ENCODE measurements around the gene SLC16A8.
"Not testable (repeated sequence)": the region's sequence is repeated elsewhere in the genome, so short reads cannot be mapped to it uniquely, and the experiment has no call there.

The SLC16A8 gene

GRCh38 chr22:38086001-38086845, 2.2 kb upstream of the SLC16A8 start:
- no peak for DNase-seq

DNA sequence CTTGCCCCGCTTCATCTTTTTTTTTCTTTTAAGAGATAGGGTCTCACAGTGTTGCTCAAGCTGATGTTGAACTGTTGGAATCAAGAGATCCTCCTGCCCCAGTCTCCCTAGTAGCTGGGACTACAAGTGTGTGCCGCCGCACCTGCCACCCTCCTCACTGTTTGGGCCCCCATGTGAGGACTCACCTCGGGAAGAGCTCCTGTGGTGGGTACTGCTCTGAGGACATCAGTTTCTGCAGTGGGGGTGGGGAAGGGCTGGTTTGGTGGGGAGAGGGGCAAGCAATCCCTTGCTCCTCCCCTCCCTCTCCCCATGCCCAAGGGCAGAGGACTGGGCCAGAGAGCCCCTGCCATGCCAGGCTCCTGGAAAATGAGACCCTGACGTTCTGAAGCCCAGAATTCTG, 1.5 kb upstream of the SLC16A8 start:
- DNase-seq = no peak

- no peak for DNase-seq
These were observed 1.1 kb upstream of the SLC16A8 start for GRCh38 chr22:38085056-38085455.

DNA sequence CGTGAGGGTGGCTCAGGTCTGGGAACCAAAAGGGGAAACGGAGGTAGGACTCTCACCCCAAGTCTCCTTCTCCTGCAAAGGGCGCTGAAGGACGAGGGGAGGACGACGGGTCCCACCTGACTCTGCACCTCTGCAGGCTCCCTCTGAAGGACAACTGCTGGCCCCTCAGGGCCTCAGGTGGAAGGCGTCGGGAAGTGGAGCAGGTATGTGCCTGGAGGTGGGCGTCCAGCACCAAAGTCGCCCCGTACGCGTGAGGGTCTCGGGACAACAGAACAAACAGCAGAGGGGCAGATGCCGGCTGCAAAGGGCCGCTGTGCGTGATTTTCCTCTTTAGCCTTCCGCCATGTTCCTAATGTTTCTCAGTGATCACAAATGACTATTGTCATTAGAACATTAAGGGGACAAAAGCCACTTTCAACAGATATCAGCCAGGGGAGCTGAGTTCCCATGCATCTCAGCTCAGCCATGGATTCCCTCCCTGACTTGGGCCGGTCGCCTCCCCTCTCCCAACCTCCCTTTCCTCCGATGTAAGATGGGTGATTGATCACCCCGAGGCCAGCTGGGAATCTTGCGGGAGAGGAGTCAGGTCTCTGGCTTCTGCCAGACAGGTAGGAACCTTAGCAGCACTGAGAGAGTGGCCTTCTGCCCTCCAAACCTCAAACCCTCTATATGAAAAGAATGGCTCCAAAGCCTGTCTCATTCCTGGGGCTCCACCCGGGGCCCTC, 836 bp downstream of the SLC16A8 start:
- DNase-seq = no peak

DNA sequence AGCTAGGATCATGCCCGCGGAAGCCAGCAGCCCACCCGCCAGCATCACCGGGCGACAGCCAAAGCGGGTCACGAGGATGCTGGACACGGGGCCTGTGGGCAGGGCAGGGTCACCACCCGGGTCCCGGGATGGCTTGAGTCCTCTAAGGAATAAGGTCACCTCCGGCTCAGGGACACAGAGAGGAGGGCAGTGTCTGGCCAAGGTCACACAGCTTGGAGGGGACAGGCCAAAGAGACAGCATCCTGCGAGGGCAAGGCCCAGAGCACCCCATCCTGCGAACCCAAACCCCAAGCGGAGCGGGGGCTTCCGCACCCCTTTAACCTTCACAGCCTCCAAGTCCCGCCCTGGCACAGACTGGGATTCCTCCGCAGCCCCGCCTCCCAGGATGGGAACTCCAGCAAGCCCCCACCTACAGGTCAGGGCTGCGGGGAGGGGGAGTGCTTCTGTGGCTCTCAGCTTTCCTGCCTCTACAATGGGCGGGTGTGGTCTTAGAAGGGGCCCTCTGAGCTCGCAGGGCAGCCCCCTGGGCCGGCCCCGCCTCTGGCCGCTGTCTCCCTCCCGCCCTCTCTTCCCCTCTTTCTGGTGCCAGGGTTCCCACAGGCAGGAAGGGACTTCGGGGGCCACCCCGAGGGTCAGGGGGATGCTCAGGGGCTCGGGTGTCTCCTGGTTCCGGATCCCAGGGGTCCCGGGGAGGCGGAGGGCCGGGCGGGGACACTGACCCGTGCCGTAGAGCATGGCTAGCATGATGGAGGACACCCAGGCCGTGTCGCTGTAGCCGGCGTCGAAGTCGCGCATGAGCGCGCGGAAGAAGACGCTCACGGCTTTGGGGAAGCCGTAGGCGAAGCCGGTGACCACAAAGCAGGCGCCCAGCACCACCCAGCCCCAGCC, 1.8 kb downstream of the SLC16A8 start:
- DNase-seq = no peak

DNA sequence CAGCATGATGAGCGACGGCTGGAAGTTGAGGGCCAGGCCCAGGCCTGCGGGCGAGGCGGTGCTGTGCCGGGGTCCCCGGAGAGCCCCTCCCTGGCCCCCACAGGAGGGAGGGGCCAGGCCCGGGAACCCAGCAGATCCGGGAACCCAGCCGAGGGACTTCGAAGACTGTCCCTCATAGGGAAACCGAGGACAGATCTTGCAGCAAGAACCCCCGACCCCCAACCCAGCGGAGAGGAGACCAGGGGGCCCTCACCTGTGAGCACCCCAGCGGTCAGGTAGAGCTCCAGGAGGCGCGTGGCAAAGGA, 2.4 kb downstream of the SLC16A8 start:
- no peak for DNase-seq

DNA sequence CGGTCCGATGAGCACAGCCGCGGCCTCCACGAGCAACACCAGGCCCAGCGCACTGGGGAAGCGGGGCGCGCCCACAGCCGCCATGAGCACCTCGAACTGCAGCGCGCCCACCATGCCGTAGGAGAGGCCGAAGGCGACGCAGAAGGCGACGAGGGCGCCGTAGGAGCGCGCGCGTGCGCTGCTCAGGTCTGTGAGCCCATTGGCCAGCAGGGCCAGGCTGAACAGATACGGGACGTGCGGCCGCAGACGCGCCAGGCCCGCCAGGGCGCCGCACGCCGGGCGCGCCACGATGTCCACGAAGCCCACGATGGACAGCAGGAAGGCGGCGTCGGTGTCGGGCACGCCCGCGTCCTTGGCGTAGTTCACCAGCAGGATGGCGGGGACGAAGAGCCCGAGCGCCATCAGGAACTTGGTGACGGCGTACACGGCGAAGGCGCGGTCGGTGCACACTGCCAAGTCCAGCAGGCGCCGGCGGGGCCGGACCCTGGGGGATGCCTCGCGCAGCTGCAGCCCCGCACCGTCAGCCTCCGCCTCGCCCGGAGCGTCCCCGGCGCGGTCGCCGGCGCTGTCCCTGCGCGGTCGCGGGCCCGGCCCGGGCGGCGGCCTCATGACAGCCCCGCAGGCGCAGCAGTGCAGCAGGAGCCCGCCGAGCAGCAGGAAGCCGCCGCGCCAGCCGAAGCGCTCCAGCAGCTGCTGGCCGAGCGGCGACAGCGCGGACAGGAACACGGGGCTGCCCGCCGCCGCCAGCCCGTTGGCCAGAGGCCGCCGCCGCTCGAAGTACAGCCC, 2.9 kb downstream of the SLC16A8 start:
- DNase-seq = no peak

DNA sequence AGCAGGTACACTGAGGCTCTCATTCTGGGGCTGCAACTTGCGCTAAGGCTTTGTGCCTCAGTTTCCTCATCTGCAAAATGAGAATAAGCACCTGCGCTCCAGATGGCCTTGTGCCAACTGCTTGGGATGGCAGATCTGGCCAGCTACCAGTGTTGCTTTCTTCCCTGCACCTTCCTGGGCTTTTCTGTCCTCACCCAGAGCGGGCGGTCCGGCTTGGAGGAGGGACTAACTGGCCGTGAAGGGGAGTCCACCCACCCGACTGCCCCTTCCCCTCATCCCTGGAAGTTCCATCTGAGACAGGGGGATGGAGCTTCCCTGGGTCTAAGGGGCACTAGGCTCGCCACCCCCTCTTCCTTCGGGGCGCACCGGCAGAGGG, 3.5 kb downstream of the SLC16A8 start:
- no peak for DNase-seq

GRCh38 chr22:38079804-38080203, 4.2 kb downstream of the SLC16A8 start:
- no peak for DNase-seq

DNA sequence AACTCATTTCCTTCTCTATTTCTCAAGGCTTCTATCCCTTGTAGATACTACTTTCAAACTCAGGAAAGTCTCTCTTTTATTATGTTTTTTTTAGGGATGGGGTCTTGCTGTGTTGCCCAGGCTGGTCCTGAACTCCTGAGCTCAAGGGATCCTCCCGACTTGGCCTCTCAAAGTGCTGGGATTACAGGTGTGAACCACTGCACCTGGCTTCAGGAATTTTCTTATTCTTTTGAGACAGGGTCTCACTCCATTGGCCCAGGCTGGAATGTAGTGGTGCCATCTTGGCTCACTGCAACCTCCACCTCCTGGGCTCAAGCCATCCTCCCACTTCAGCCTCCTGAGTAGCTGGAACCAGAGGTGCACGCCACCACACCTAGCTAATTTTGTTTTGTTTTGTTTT, 4.8 kb downstream of the SLC16A8 start:
- not testable (repeated sequence) for DNase-seq

DNA sequence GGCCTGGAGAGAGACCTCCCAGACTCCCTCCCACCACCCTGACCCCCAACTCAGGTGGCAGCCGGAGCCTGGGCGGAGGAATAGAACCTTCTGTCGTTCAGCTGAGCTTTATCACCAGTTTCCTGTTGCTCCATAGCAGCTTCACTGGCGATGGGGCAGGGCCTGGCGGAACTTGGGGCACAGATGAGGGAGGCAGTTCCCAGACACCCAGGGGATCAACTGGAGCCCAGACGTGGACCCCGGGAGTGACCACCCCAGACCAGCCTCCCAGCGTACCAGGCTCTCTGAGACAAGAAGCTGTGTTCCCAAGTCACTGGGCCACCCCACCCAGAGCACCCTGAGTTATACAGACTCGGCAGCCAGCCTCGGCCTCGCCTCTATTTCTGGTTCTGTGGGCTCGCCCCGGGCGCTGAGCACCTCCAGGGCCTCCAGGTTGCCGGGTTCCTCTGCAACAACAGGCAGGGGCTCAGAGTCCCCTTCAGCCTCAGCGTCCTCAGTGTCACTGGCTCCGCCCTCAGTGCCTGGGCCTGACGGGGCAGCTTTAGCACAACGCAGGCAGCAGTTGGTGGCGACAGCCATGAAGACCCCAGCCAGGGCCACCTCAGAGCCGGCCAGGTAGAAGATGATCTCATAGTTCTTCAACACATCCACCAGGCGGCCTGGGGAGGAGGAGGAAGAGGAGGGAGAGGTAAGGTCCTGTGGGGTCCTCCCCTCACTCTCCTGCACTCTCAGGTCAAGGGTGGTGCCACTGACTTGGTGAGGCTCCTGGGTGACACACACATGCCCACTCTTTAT, 5.7 kb downstream of the SLC16A8 start:
- DNase-seq = no peak

DNA sequence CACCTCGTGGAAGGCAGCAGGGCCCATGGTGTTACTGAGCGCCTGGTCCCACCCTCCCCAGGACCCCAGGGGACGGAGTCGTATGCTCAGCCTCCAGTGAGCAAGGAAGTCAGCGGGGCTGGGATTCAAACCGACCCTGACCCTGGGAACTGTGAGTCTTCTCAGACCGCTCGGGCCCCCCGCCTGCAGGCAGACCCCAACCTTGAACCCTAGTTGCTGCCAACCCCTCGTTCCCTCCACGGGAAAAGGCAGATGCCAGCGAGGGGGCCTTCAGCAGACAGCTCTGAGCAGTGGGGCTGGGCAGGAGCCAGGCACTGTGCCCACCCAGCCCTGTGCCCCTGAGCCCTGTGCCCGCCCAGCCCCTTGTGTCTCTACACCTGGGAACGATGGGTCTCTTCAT, 6.4 kb downstream of the SLC16A8 start:
- DNase-seq = no peak

- DNase-seq = no peak
These were observed 6.9 kb downstream of the SLC16A8 start for GRCh38 chr22:38077096-38077495.

GRCh38 chr22:38075961-38076360, 8.0 kb downstream of the SLC16A8 start:
- no peak for DNase-seq

- no peak for DNase-seq
These were observed 8.7 kb downstream of the SLC16A8 start for GRCh38 chr22:38075105-38075825.

- no peak for DNase-seq
These were observed 9.5 kb downstream of the SLC16A8 start for GRCh38 chr22:38074181-38075104.

GRCh38 chr22:38073150-38074130, 10.5 kb downstream of the SLC16A8 start:
- DNase-seq = no peak

DNA sequence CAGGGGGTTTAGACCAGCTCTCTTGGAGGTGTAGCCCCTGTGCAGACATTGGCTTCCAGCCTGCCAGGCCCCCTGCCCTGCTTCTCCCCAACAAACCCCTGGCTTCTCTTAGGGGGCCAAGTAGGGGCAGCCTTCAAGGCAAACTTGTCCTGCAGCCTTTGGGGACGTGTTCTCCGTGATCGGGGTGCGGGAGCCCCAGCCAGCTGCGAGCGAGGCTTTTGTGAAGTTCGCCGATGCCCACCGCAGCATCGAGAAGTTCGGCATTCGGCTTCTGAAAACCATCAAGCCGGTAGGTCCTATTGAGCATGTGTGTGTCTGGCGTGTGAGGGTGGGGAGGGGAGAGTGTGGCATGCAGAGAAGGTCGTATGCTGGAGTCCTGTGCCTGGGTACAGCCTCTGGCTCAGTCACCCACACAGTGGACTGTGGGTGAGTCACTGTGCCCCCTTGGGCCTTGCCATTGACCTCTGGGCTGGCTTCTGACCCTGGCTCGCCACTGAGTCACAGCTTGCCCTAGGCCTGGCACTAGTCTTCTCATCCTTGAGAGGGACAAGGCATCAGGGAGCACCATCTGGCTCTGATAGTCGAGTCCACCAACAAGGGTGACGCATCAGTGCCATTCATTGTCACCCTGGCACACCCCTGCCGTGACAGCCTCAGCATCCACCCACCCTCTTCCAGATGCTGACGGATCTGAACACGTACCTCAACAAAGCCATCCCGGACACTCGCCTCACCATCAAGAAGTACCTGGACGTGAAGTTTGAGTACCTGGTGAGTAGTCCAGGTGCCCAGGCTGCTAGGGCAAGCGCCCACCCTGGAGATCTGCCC, 11.4 kb downstream of the SLC16A8 start:
- DNase-seq = no peak

Measured in CD4-positive, alpha-beta T cell treated with Interferon alpha-2 for 1 hour (primary cell).